Medulla oblongata (tissue), 1 donor: ENCODE results near the gene NIPAL3.
A peak's percentile ranks its signal among the peaks of the same experiment; 100 is the strongest.
"Not testable (repeated sequence)": the region's sequence is repeated elsewhere in the genome, so short reads cannot be mapped to it uniquely, and the experiment has no call there.

Experiments
- DNase-seq: peaks from one replicate; pipeline ENCODE4 v3.0.0-alpha.2; 2015; ENCODE audit errors: extremely low spot score

Gene NIPAL3

GRCh38 chr1:24489674-24490073, 74.1 kb downstream of the NIPAL3 start:
- no peak for DNase-seq

- no peak for DNase-seq
Measured at GRCh38 chr1:24490101-24490781, 74.6 kb downstream of the NIPAL3 start.

- no peak for DNase-seq
Measured at GRCh38 chr1:24491577-24492360, 76.2 kb downstream of the NIPAL3 start.

GRCh38 chr1:24492935-24493334, 77.3 kb downstream of the NIPAL3 start:
- not testable (repeated sequence) for DNase-seq

- no peak for DNase-seq
Measured at GRCh38 chr1:24493785-24494184, 78.2 kb downstream of the NIPAL3 start.

- no peak for DNase-seq
Measured at GRCh38 chr1:24498589-24498988, 83.0 kb downstream of the NIPAL3 start.

GRCh38 chr1:24500448-24501048, 84.9 kb downstream of the NIPAL3 start:
- no peak for DNase-seq

- peak; percentile 33 for DNase-seq
Measured at GRCh38 chr1:24501371-24502064, 85.9 kb downstream of the NIPAL3 start.

- peak; percentile 46 for DNase-seq
Measured at GRCh38 chr1:24502065-24502708, 86.6 kb downstream of the NIPAL3 start.

GRCh38 chr1:24502709-24503058, 87.1 kb downstream of the NIPAL3 start, which contains the start of gene RCAN3:
Gene RCAN3 (plus strand): TSS chr1:24502836. CDS start chr1:24514373, 11,537 bp downstream.
- peak; percentile 82 for DNase-seq

GRCh38 chr1:24503059-24503751, 87.6 kb downstream of the NIPAL3 start:
- peak; percentile 16 for DNase-seq

GRCh38 chr1:24503870-24504523, 88.4 kb downstream of the NIPAL3 start:
- peak; percentile 22 for DNase-seq

- no peak for DNase-seq
Measured at GRCh38 chr1:24504560-24504959, 89.0 kb downstream of the NIPAL3 start.

GRCh38 chr1:24505816-24506215, 90.2 kb downstream of the NIPAL3 start:
- DNase-seq: peak; percentile 44

- no peak for DNase-seq
Measured at GRCh38 chr1:24506691-24507381, 91.2 kb downstream of the NIPAL3 start.

- DNase-seq: no peak
Measured at GRCh38 chr1:24507405-24507804, 91.8 kb downstream of the NIPAL3 start.

- DNase-seq: no peak
Measured at GRCh38 chr1:24508911-24509310, 93.3 kb downstream of the NIPAL3 start.

GRCh38 chr1:24513706-24514105, 98.1 kb downstream of the NIPAL3 start:
- no peak for DNase-seq

- DNase-seq: no peak
Measured at GRCh38 chr1:24514946-24515345, 99.3 kb downstream of the NIPAL3 start.

- not testable (repeated sequence) for DNase-seq
Measured at GRCh38 chr1:24515671-24516209, 100.1 kb downstream of the NIPAL3 start.
